PFSK-1 (cell line): ENCODE measurements around the gene NDUFB6.

Source experiments
- FOXP2 ChIP-seq: optimal IDR thresholded peaks from 2 replicates; pipeline ENCODE3; 2011; ENCODE audit warnings: borderline replicate concordance, control low read depth, inconsistent platforms; ENCODE audit not compliant: insufficient read depth; ENCODE audit errors: extremely low read length, extremely low read depth
- POLR2AphosphoS5 ChIP-seq: IDR thresholded peaks from 2 replicates; pipeline ENCODE4 v1.6.1; 2012; ENCODE audit warnings: low read depth, mild to moderate bottlenecking, control low read depth, low read length, moderate library complexity
- SIN3A ChIP-seq: IDR thresholded peaks from 2 replicates; pipeline ENCODE4 v1.6.1; 2012; ENCODE audit warnings: mild to moderate bottlenecking, low read length, moderate library complexity, borderline replicate concordance; ENCODE audit not compliant: insufficient read depth
- TAF1 ChIP-seq: IDR thresholded peaks from 2 replicates; pipeline ENCODE4 v1.6.1; 2012; ENCODE audit warnings: low read length, control low read depth, borderline replicate concordance; ENCODE audit not compliant: insufficient read depth
- TF ChIP-seq, protein P1 (sequence below), 2 experiments: IDR thresholded peaks; 2 replicates each; pipeline versions ENCODE4 v1.6.1 to v1.8.0; 2011 to 2012; ENCODE audit warnings: low read depth in 2 of 2, low read length in 2 of 2, control low read depth in 1 of 2, inconsistent platforms in 1 of 2, mild to moderate bottlenecking in 1 of 2, moderate library complexity in 1 of 2; ENCODE audit not compliant: insufficient read depth in 1 of 2

DNA sequence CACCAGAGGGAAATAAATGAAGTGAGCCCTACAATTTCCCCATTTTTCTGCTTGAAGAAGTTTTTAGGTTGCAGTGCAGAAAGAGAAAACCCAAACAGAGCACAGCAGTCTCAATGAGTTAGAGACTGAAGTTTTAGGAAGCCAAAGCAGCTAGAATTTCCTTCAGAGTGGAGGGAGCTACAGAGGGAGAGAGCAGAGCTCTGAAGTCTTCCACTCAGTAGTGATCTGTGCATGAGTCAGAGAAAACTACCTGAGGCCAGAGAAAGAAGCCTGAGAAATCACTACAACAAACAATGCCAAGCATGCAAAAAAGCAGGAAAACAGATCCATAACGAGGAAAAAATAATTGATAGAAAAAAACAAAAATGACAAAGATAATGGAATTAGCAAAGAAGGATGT lies 17.9 kb upstream of the NDUFB6 start:
- TF ChIP-seq POLR2AphosphoS5 (no peak), TAF1 (no peak), SIN3A (no peak), FOXP2 (no peak)
- TF ChIP-seq, protein P1, sequence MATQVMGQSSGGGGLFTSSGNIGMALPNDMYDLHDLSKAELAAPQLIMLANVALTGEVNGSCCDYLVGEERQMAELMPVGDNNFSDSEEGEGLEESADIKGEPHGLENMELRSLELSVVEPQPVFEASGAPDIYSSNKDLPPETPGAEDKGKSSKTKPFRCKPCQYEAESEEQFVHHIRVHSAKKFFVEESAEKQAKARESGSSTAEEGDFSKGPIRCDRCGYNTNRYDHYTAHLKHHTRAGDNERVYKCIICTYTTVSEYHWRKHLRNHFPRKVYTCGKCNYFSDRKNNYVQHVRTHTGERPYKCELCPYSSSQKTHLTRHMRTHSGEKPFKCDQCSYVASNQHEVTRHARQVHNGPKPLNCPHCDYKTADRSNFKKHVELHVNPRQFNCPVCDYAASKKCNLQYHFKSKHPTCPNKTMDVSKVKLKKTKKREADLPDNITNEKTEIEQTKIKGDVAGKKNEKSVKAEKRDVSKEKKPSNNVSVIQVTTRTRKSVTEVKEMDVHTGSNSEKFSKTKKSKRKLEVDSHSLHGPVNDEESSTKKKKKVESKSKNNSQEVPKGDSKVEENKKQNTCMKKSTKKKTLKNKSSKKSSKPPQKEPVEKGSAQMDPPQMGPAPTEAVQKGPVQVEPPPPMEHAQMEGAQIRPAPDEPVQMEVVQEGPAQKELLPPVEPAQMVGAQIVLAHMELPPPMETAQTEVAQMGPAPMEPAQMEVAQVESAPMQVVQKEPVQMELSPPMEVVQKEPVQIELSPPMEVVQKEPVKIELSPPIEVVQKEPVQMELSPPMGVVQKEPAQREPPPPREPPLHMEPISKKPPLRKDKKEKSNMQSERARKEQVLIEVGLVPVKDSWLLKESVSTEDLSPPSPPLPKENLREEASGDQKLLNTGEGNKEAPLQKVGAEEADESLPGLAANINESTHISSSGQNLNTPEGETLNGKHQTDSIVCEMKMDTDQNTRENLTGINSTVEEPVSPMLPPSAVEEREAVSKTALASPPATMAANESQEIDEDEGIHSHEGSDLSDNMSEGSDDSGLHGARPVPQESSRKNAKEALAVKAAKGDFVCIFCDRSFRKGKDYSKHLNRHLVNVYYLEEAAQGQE (IDR thresholded peaks at IDR 0.05; ENCODE audit: insufficient read depth in 1 of 2, low read depth in 2 of 2, low read length in 2 of 2): no peak
